CD4-positive, alpha-beta T cell treated with Interleukin-4 for 1 hour (primary cell): ENCODE results near the gene FNIP2.
"Not testable (repeated sequence)": the region's sequence is repeated elsewhere in the genome, so short reads cannot be mapped to it uniquely, and the experiment has no call there.

Source experiments
- DNase-seq, 2 donors: peaks; one replicate each; pipeline ENCODE4 v3.0.0-alpha.2; 2020 to 2022

The FNIP2 gene

DNA sequence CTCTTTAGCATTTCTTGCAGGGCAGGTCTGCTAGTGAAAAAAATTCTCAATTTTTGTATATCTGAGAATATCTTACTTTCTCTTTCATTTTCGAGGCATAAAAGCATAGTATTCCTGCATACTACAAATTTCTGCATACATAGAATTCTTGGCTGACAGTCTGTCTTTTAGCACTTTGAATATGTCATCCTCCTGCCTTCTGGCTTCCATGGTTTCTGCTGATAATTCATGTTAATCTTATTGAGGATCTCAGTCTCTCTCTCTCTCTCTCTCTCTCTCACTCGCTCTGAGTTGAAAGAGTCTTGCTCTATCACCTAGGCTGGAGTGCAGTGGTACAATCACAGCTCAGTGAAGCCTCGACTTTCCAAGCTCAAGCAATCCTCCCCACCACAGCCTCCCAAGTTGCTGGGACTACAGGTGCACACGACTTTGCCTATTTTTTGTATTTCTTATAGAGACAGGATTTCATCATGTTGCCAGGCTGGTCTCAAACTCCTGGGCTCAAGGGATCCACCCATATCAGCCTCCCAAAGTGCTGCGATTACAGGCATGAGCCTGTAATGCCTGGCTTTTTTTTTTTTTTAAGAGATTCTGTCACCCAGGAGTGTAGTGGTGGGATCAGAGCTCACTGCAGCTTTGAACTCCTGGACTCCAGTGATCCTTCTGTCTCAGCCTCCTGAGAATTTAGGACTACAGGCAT, 161.3 kb downstream of the FNIP2 start:
- peak in 1 of 2 donors; percentile 10 for DNase-seq

DNA sequence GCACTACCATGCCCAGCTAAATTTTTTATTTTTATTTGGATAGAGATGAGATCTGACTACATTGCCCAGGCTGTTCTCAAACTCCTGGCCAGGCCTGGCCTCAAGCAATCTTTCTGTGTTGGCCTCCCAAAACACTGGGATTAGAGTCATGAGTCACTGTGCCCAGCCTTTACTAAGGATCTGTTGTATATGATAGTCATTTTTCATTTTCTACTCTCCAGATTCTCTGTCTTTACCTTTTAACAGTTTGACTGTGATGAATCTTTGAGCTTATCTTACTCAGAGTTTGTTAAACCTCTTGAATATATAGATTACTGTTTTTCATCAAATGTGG, 161.8 kb downstream of the FNIP2 start:
- DNase-seq: no peak

DNA sequence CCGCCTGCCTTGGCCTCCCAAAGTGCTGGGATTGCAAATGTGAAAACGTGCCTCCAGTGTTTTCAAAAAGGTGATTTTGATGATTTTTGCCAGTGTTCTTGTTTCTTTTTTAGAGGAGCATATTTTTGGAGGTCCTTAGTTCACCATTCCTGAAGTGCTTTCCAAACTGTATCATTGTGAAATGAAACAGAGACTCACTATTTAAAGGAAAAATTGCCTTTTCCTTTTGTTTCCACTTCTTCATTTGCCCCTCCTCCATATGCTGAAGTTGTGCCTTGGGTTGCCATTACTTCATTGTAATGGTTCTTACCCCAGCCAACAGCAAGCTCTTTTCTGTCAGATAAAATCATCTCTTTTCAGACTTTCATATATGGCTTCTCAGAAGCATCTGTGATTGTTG, 164.4 kb downstream of the FNIP2 start:
- DNase-seq: no peak

DNA sequence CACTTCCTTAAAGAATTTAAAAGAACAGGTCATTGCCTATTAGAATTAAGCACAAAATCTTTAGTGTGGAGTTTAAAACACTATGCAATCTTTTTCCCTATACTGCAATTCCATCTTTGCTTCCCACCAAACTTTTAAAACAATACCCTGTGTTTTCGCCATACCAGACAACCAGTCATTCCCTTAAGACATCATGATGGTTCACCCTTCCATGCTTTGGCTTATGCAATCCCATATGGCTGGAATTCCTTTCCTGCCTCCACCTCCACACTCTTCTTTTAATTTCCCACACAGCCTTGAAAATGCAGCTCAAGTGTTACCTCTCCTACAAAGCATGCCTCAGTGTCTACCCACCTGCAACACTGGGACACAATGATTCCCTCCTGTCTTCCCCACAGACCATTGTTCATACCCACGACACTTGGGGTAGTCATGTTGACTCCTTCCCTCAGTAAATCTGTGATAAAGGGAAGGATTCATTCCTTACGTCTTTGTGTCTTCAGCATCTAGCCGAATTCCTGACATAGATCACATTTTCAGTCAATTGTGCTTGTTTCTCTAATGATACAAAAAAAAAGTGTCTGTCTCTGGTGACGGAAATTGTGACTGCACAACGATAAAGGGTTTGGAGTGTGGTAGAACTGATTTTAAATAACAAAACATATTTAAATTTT, 166.3 kb downstream of the FNIP2 start:
- DNase-seq: no peak

DNA sequence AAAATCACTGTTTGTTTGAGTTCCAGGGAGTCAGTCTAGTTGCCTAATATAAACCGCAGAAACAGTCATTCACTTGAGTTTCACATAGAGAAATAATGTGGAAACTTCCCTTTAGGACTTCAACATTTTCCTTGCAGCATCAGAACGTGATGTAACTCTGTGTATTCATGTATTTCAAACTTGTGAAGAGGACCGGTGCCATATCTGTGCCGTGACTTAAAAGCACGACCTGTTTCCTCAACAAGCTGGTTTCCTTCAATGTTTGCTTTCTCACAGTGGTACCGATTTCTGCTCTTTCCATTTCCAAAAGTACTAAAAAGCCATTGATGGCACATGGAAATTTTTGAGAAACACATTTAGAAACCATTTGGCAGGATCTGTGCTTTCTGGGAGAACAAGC, 167.4 kb downstream of the FNIP2 start:
- peak in 1 of 2 donors; percentile 4 for DNase-seq

DNA sequence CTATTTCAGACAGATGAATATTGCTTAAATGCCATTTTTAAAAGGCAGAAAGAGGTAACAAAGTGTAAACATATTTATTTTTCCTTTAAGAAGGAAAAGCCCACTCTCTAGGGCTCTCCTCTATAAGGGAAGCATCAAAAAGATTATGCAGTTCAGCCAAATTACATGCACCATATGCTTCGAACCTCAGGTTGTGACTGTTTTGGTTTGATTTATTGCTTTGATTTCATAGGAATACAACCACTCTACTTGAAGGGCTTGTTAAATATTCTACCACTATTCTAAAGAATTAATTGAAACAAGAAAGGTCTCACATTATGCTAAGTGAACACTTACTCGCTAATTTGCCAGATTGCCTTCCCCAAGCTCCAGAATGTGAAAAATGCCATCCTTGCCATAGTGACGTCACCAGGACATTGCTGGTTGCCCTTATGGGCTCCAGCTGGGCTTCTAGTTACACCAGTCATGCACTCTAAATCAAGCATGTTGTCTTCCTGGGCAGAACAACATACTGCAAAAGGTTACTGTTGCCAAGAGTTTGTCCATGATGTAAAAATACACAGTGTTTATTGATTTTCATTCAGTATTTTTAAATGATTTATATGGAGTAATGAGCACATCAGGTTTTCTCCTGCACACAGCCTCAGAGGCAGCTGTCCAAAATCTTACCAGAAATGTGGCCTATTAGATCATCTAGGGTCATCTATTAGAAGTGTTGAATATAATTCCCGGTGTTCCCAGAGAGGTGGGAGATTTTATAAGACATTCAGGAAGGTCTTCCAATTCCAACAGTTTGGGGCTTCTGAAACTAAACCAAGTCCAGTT, 169.6 kb downstream of the FNIP2 start:
- no peak for DNase-seq

DNA sequence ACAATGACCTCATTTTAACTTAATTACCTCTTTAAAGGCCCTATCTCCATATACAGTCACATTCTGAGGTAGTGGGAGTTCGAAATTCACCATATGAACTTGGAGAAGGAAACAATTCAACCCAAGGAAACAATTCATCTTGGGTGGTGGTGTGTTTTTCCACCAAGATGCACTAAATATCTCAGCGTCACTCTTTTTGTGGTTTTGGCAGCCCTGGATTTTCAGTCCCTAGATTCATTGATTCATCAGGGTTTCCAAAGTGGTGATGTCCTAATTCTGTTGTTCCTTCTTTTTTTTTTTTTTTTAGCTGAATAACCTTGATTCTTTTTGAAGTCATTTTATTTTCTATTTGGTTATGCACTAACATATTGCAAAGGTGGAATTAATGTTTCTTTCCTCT, 171.4 kb downstream of the FNIP2 start:
- DNase-seq: no peak

DNA sequence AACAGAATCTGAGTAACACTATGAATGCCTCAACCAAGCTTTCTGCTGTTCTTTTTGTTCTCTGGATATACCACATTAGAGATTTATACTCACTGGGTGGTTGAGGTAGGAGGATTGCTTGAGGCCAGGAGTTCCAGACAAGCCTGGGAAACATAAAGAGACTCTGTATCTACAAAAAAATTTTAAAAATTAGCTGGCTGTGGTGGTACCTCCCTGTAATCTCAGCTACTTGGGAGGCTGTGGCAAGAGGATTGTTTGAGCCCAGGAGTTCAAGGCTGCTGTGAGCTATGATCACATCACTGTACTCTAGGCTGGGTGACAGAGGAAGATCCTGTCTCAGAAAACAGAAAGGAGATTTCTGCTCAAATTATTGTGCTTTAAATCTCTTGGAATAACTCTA, 172.5 kb downstream of the FNIP2 start:
- no peak for DNase-seq

DNA sequence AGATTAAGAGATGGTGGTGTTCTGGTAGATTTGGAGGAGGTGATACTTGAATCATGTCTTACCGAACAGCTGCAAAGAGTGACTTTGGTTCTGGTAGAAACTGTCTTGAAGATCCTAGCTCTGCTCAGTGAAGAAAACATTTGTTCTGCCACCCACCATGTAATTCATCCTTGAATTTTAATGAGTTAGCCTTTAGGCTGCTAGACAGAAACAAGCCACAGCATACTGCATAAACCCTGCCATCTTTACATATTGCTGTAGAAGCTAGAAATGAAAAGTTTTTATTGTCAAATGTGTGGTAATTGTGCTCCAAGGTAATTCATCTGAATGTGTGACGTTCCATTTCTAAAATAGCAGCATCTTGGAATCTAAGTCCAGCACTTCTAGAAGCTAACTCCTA, 173.1 kb downstream of the FNIP2 start:
- DNase-seq: no peak

DNA sequence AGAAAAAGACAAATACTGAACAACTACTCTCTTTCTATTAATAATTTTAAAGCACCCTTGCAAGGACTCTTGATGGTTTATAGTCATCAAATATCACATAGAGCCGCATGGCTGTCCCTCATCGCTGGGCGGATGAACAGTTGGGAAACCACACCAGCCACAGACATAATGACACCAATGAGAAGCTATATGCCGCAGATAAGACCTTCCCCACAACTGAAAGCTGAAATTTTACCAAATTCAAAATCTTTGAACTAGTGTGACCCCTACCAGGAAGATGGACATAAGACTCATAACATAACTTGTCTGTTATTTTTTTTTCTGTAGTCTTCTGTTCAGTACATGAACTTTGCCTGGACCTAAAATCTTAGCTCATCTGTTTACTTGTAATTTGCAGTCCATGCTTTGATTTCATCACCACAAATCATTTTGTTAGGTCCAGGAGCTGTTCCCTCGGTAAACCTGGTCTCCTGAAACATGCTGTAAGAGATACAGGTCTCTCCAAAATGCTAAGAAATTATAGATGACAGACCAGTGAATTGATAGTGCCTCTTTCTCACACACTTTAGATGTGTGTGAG, 176.8 kb downstream of the FNIP2 start:
- no peak for DNase-seq

DNA sequence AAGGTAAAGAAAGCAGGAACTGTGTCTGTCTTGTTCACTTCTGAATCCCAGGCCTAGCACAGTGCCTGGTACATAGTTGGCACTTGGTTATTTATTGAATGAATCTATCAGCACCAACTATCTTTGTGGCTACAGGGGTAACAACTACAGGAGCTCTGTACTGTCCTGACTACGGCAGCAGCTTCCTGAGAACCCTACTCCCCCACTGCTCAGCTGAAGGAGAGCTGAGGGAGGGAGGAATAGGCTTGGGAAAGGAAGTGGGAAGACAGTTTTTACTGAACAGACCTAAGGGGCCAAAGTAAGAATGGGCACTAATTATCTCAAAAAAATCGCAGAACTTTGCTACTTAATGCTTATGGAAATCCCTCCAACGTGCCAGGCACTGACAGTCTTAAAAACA, 178.0 kb downstream of the FNIP2 start:
- no peak for DNase-seq

DNA sequence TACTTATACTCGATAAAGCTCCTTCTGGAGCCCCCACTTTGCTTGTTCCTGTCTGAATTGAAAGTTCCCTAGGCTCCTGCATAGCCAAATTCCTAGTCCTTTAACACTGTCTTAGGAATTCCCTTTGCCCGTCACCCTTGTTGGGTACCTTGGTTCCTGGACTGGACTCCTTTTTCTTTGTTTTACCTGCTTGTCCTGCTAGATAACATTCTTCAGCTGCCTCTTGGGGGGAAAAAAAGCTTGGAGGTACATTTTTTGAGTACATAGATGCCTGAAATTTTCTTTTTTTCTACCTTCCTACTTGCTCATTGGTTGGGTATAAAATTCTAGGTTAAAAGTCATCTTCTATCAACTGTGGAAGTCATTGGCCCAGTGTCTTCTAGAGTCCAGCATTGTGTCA, 179.2 kb downstream of the FNIP2 start:
- no peak for DNase-seq

DNA sequence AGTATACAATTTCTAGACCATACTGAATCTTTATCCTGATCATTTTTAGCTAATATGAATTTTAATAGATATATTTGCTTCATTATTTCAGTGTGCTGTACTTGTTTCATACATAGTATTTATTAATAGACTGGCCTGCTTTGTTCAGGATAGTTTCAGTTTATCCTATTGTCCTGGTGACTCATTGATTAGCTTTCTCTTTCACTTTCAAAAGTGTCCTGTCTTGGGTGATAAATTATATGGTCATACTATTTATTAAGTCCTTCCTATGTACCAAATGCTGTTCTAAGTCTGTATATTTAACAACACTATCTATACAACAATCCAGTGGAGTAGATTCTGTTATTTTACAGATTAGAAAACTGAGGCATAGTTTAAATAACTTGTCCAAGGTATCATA, 180.3 kb downstream of the FNIP2 start:
- peak in 1 of 2 donors; percentile 10 for DNase-seq

DNA sequence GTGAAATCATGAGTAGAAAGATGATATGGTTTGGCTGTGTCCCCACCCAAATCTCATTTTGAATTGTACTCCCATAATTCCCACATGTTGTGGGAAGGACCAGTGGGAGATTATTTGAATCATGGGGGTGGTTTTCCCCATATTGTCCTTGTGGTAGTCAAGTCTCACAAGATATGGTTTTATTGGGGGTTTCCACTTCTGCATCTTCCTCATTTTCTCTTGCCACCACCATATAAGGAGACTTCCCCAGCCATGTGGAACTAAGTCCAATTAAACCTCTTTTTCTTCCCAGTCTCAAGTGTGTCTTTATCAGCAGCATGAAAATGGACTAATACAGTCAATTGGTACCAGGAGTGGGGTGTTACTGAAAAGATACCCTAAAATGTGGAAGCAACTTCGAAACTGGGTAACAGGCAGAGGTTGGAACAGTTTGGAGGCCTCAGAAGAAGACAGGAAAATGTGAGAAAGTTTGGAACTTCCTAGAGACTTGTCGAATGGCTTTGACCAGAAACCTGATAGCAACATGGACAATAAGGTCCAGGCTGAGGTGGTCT, 183.5 kb downstream of the FNIP2 start:
- DNase-seq: not testable (repeated sequence)

DNA sequence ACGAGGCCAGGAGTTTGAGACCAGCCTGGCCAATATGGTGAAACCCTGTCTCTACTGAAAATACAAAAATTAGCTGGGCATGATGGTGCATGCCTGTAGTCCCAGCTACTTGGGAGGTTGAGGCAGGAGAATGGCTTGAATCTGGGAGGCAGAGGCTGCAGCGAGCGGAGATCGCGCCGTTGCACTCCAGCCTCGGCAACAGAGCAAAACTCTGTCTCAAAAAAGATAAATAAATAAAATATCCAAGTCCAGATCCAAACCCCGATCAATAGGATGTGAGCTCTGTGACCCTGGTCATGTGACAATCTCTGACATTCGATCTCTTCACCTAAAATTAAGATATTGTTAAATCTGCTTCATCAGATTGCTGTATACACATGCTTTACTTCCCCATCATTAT, 187.5 kb downstream of the FNIP2 start:
- not testable (repeated sequence) for DNase-seq

DNA sequence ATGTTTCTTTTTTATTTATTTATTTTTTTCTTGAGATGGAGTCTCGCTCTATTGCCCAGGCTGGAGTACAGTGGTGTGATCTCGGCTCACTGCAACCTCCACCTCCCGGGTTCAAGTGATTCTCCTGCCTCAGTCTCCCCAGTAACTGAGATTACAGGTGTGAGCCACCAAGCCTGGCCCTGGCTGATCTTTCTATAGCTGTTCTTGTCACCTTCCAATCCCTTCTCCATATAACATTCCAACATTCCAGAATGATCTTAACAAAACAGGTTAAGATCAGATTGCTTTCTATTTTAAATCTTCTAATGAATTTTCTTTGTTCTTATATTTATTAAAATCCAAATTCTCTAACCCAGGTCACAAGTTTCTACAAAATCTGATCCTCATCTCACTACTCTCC, 188.1 kb downstream of the FNIP2 start:
- DNase-seq: not testable (repeated sequence)
